Liver (tissue), 9 donors: Measurements from ENCODE around the gene RXRG. TPM values are rescaled to one million over a fixed set of nuclear protein-coding genes. Genes with fewer than 3 reads are reported as not detected.
"Not testable (repeated sequence)": the region's sequence is repeated elsewhere in the genome, so short reads cannot be mapped to it uniquely, and the experiment has no call there.

Experiments
- DNase-seq: peaks from one replicate; pipeline ENCODE4 v3.0.0-alpha.2; 2017; ENCODE audit warnings: low spot score
- H3K27ac ChIP-seq, 2 donors: one replicate each; pipeline ENCODE4 v1.7.0; 2013; ENCODE audit warnings: inconsistent platforms in 2 of 2, low read length in 2 of 2, control low read depth in 1 of 2, low read depth in 1 of 2, mild to moderate bottlenecking in 1 of 2
- H3K27me3 ChIP-seq, 4 donors: one replicate each; pipeline versions ENCODE4 v1.6.1 to v1.7.0; 2013; ENCODE audit warnings: low read length in 3 of 4, inconsistent platforms in 1 of 4, mild to moderate bottlenecking in 1 of 4, moderate library complexity in 1 of 4; ENCODE audit not compliant: control insufficient read depth in 4 of 4, insufficient read depth in 4 of 4
- H3K36me3 ChIP-seq, 4 donors: one replicate each; pipeline versions ENCODE4 v1.6.1 to v1.7.0; 2013; ENCODE audit warnings: low read length in 3 of 4, mild to moderate bottlenecking in 3 of 4, low read depth in 1 of 4, moderate library complexity in 1 of 4; ENCODE audit not compliant: control insufficient read depth in 4 of 4, insufficient read depth in 3 of 4
- H3K4me1 ChIP-seq, 4 donors: one replicate each; pipeline versions ENCODE4 v1.6.1 to v1.7.0; 2013; ENCODE audit warnings: low read length in 3 of 4, mild to moderate bottlenecking in 3 of 4, moderate library complexity in 1 of 4; ENCODE audit not compliant: control insufficient read depth in 4 of 4, insufficient read depth in 4 of 4
- H3K4me3 ChIP-seq, 3 donors: one replicate each; pipeline versions ENCODE4 v1.6.1 to v1.7.0; 2013; ENCODE audit warnings: low read length in 3 of 3, control low read depth in 1 of 3, low read depth in 1 of 3, mild to moderate bottlenecking in 1 of 3
- H3K9ac ChIP-seq, 2 donors: one replicate each; pipeline ENCODE4 v1.7.0; 2013; ENCODE audit warnings: low read length in 2 of 2, mild to moderate bottlenecking in 2 of 2, moderate library complexity in 2 of 2, control low read depth in 1 of 2, low read depth in 1 of 2
- H3K9me3 ChIP-seq, 4 donors: one replicate each; pipeline versions ENCODE4 v1.6.1 to v1.7.0; 2013; ENCODE audit warnings: low read length in 3 of 4; ENCODE audit not compliant: control insufficient read depth in 4 of 4
- CTCF ChIP-seq: fragments of 150-350 bp; IDR thresholded peaks from 2 replicates; pipeline ENCODE4 v1.5.1; 2017; ENCODE audit warnings: improper control_type of control experiment, low read depth, low read length; ENCODE audit not compliant: missing input control
- EGR1 ChIP-seq, 2 donors: IDR thresholded peaks; 2 replicates each; pipeline ENCODE4 v1.6.1; 2016 to 2018; ENCODE audit warnings: antibody characterized with exemption in 2 of 2, low read depth in 2 of 2
- FOXA1 ChIP-seq: IDR thresholded peaks from 2 replicates; pipeline ENCODE4 v1.6.1; 2016; ENCODE audit warnings: antibody characterized with exemption
- FOXA2 ChIP-seq: IDR thresholded peaks from 2 replicates; pipeline ENCODE4 v1.6.1; 2016; ENCODE audit warnings: antibody characterized with exemption
- GABPA ChIP-seq, 2 donors: IDR thresholded peaks in 1 of 2; conservative IDR thresholded peaks in 1 of 2; 2 replicates each; pipeline ENCODE4 v1.6.1; 2016; ENCODE audit warnings: antibody characterized with exemption in 2 of 2, mild to moderate bottlenecking in 1 of 2, moderate library complexity in 1 of 2
- HNF4A ChIP-seq, 2 donors: conservative IDR thresholded peaks; 2 replicates each; pipeline ENCODE4 v1.6.1; 2016; ENCODE audit warnings: antibody characterized with exemption in 2 of 2, mild to moderate bottlenecking in 2 of 2
- HNF4G ChIP-seq: IDR thresholded peaks from 2 replicates; pipeline ENCODE4 v1.6.1; 2016; ENCODE audit warnings: antibody characterized with exemption
- MAX ChIP-seq: IDR thresholded peaks from 2 replicates; pipeline ENCODE4 v1.6.1; 2016; ENCODE audit warnings: antibody characterized with exemption
- NR2F2 ChIP-seq: IDR thresholded peaks from 2 replicates; pipeline ENCODE4 v1.6.1; 2016; ENCODE audit warnings: antibody characterized with exemption
- RAD21 ChIP-seq, 2 donors: IDR thresholded peaks; 2 replicates each; pipeline ENCODE4 v1.6.1; 2016; ENCODE audit warnings: antibody characterized with exemption in 2 of 2, mild to moderate bottlenecking in 2 of 2
- REST ChIP-seq: IDR thresholded peaks from 2 replicates; pipeline ENCODE4 v1.6.1; 2016; ENCODE audit warnings: antibody characterized with exemption, mild to moderate bottlenecking
- RXRA ChIP-seq, 2 donors: IDR thresholded peaks; 2 replicates each; pipeline ENCODE4 v1.6.1; 2017 to 2018; ENCODE audit warnings: antibody characterized with exemption in 2 of 2, mild to moderate bottlenecking in 1 of 2
- SP1 ChIP-seq: IDR thresholded peaks from 2 replicates; pipeline ENCODE4 v1.6.1; 2018; ENCODE audit warnings: antibody characterized with exemption, mild to moderate bottlenecking
- YY1 ChIP-seq: IDR thresholded peaks from 2 replicates; pipeline ENCODE4 v1.6.1; 2016; ENCODE audit warnings: antibody characterized with exemption, mild to moderate bottlenecking
- ZBTB33 ChIP-seq: IDR thresholded peaks from 2 replicates; pipeline ENCODE4 v1.6.1; 2016; ENCODE audit warnings: antibody characterized with exemption
- whole genome bisulfite sequencing: extraction: QIAGEN DNeasy Blood & Tissue Kit; methylation state at CpG from one replicate; pipeline ENCODE4 v1.1.7; 2013; 5-methylcytosine and 5-hydroxymethylcytosine counted together
- polyA plus RNA-seq, 2 donors: library from polyadenylated mRNA; stranded (reverse) in 1 of 2; unstranded in 1 of 2; fragments of 200-250 nt in 1 of 2; fragments of >200 nt in 1 of 2; fragmentation: Nextera tagmentation in 1 of 2; extraction: Ambion mirVana in 1 of 2; gene quantifications; one replicate each; pipeline versions ENCODE4 v1.2.1 to v1.2.3, GENCODE V29; 2013 to 2015
- total RNA-seq, 2 donors: library from RNA; depleted of rRNA; stranded (reverse); fragments of >200 nt; gene quantifications; one replicate each; pipeline ENCODE4 v1.2.3, GENCODE V29; 2014
- donor health status: healthy.
- donor health status: healthy.
- donor health status: healthy.
- donor health status: healthy.
- donor health status: healthy.

Gene RXRG
- total and polyA plus RNA-seq, 4 donors = 0.12 to 0.44 (median 0.42) TPM; not detected in 1

DNA sequence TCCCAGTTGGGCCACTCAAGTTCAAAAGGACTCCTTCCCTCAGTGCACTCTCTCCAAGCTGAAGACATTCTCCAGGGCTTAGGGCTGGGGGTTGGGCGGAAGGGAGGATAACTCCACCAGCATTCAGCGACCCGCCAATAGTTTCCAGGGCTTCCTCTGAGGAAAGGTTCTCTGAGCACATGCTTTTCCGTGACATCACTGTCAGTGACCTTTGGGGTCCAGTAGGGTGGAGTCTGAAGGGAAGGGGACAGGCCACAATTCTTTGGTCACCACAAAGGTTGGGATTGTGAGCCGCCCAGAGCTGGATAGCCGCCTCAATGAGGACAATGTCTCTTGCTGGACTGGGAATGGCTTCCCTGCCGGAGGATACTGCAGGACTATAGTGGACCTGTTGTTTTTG lies 22.8 kb upstream of the RXRG start:
- no peaks in the 10 kb centered on the region for H3K9me3 ChIP-seq
- no peak overlapping the region for H3K4me3 ChIP-seq
- no peaks in the 10 kb centered on the region for H3K27me3 ChIP-seq
- no peaks in the 10 kb centered on the region for H3K36me3 ChIP-seq
- no peaks in the 10 kb centered on the region for H3K4me1 ChIP-seq
- H3K27ac ChIP-seq = no peak overlapping the region
- DNase-seq = no peak
- H3K9ac ChIP-seq = no peak overlapping the region
- TF ChIP-seq RXRA (IDR thresholded peaks at IDR 0.05) (no peak), GABPA (IDR thresholded peaks at IDR 0.05 in 1 of 2, conservative IDR thresholded peaks at IDR 0.05 in 1 of 2) (no peak), YY1 (no peak), EGR1 (IDR thresholded peaks at IDR 0.05; ENCODE audit: low read depth in 2 of 2) (no peak), CTCF (no peak), REST (no peak), HNF4A (conservative IDR thresholded peaks at IDR 0.05) (no peak), FOXA2 (no peak), FOXA1 (no peak), RAD21 (IDR thresholded peaks at IDR 0.05) (no peak), HNF4G (no peak), SP1 (no peak), MAX (no peak), ZBTB33 (no peak)
- 87% methylated on average over 7 of the region's 7 CpGs for WGBS

GRCh38 chr1:165463978-165464377 lies 19.1 kb upstream of the RXRG start:
- no peaks in the 10 kb centered on the region for H3K36me3 ChIP-seq
- H3K27me3 ChIP-seq = peaks cover 0 to 3% (median 0%) of the 10 kb centered on the region in 4 donors
- H3K4me3 ChIP-seq = no peak overlapping the region
- no peak for DNase-seq
- TF ChIP-seq NR2F2 = no peak
- H3K9ac ChIP-seq = no peak overlapping the region
- H3K4me1 ChIP-seq = no peaks in the 10 kb centered on the region
- no peak overlapping the region for H3K27ac ChIP-seq
- H3K9me3 ChIP-seq = no peaks in the 10 kb centered on the region
- 90% methylated on average over 3 of the region's 3 CpGs for WGBS

DNA sequence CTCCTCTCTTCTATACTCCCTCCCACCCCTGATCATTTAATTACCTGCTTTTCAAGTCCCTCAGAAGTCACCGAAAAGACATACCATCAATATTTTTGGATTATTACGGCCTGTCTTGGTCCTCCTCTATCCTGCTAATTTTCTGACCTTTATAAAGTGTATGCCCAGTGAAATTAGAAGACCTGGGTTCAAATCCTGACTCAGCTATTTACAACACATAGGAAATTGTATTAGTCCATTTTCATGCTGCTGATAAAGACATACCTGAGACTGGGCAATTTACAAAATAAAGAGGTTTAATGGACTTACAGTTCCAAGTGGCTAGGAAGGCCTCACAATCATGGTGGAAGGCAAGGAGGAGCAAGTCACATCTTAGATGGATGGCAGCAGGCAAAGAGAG lies 14.8 kb upstream of the RXRG start:
- not testable (repeated sequence) for H3K4me3 ChIP-seq, H3K9me3 ChIP-seq
- 92% methylated on average over 2 of the region's 2 CpGs for WGBS

More for the DNA sequence above, 14.8 kb upstream of the RXRG start:
- H3K27ac ChIP-seq, DNase-seq, H3K27me3 ChIP-seq, H3K9ac ChIP-seq, H3K36me3 ChIP-seq, H3K4me1 ChIP-seq: not testable (repeated sequence)
